ENCODE measurements around the gene IMMP2L. TPM values are rescaled to one million over a fixed set of nuclear protein-coding genes. Genes with fewer than 3 reads are reported as not detected.
"Not testable (repeated sequence)": the region's sequence is repeated elsewhere in the genome, so short reads cannot be mapped to it uniquely, and the experiment has no call there.

IMMP2L gene
- total RNA-seq, 2 experiments from 2014 or later = 5.2 to 6.5 TPM

- no peaks in the 10 kb centered on the region for H3K36me3 Mint-ChIP-seq (ENCODE audit: low read depth)
- H3K27ac Mint-ChIP-seq = no peak overlapping the region
- DNase-seq = no peak
- H3K27me3 Mint-ChIP-seq = no peaks in the 10 kb centered on the region
- H3K4me3 Mint-ChIP-seq = no peak overlapping the region
- no peaks in the 10 kb centered on the region for H3K4me1 Mint-ChIP-seq
- ChIA-PET CTCF (no interaction called here), POLR2A (no interaction called here)
- H3K9me3 Mint-ChIP-seq = no peaks in the 10 kb centered on the region
These were observed 102.5 kb downstream of the IMMP2L start for GRCh38 chr7:111459757-111460280.

GRCh38 chr7:111459065-111459756 lies 103.1 kb downstream of the IMMP2L start:
- ChIA-PET CTCF (no interaction called here), POLR2A (no interaction called here)
- Mint-ChIP-seq H3K27me3 (no peaks in the 10 kb centered on the region), H3K4me3 (no peak overlapping the region), H3K36me3 (ENCODE audit: low read depth) (no peaks in the 10 kb centered on the region), H3K9me3 (no peaks in the 10 kb centered on the region), H3K4me1 (no peaks in the 10 kb centered on the region), H3K27ac (no peak overlapping the region)
- no peak for DNase-seq

GRCh38 chr7:111450705-111451104 lies 111.6 kb downstream of the IMMP2L start:
- H3K4me3 Mint-ChIP-seq; DNase-seq; CTCF ChIA-PET; H3K4me1 Mint-ChIP-seq; H3K9me3 Mint-ChIP-seq; POLR2A ChIA-PET; H3K36me3 Mint-ChIP-seq (ENCODE audit: low read depth); H3K27me3 Mint-ChIP-seq; H3K27ac Mint-ChIP-seq: not testable (repeated sequence)

GRCh38 chr7:111447502-111447901 lies 114.8 kb downstream of the IMMP2L start:
- CTCF ChIA-PET; H3K27me3 Mint-ChIP-seq; H3K9me3 Mint-ChIP-seq; H3K36me3 Mint-ChIP-seq (ENCODE audit: low read depth); H3K27ac Mint-ChIP-seq; POLR2A ChIA-PET; H3K4me1 Mint-ChIP-seq; H3K4me3 Mint-ChIP-seq; DNase-seq: not testable (repeated sequence)

GRCh38 chr7:111439977-111440376 lies 122.3 kb downstream of the IMMP2L start:
- Mint-ChIP-seq H3K9me3 (peaks cover 4% of the 10 kb centered on the region), H3K27ac (no peak overlapping the region), H3K36me3 (ENCODE audit: low read depth) (no peaks in the 10 kb centered on the region), H3K27me3 (no peaks in the 10 kb centered on the region), H3K4me1 (no peaks in the 10 kb centered on the region), H3K4me3 (no peak overlapping the region)
- DNase-seq = no peak
- ChIA-PET POLR2A (no interaction called here), CTCF (no interaction called here)

- H3K36me3 Mint-ChIP-seq (ENCODE audit: low read depth) = no peaks in the 10 kb centered on the region
- H3K27ac Mint-ChIP-seq = no peak overlapping the region
- POLR2A ChIA-PET = no interaction called here
- no peaks in the 10 kb centered on the region for H3K4me1 Mint-ChIP-seq
- no peak for DNase-seq
- peaks cover 4% of the 10 kb centered on the region for H3K9me3 Mint-ChIP-seq
- H3K27me3 Mint-ChIP-seq = no peaks in the 10 kb centered on the region
- H3K4me3 Mint-ChIP-seq = no peak overlapping the region
- CTCF ChIA-PET = interaction anchor here (0.7 kb wide), 1 partner anchor 80 kb away, joined by 3 read pairs; no protein-coding TSS in a partner anchor
These were observed 123.7 kb downstream of the IMMP2L start for GRCh38 chr7:111438369-111439289.

GRCh38 chr7:111437736-111438135 lies 124.6 kb downstream of the IMMP2L start:
- no peaks in the 10 kb centered on the region for H3K36me3 Mint-ChIP-seq (ENCODE audit: low read depth)
- H3K27ac Mint-ChIP-seq = no peak overlapping the region
- no peaks in the 10 kb centered on the region for H3K27me3 Mint-ChIP-seq
- ChIA-PET POLR2A (no interaction called here), CTCF (no interaction called here)
- peaks cover 7% of the 10 kb centered on the region for H3K9me3 Mint-ChIP-seq
- no peaks in the 10 kb centered on the region for H3K4me1 Mint-ChIP-seq
- no peak overlapping the region for H3K4me3 Mint-ChIP-seq
- no peak for DNase-seq

- no peak overlapping the region for H3K27ac Mint-ChIP-seq
These were observed 125.7 kb downstream of the IMMP2L start for GRCh38 chr7:111436608-111437007.

GRCh38 chr7:111433426-111433825 lies 128.9 kb downstream of the IMMP2L start:
- H3K9me3 Mint-ChIP-seq = peaks cover 5% of the 10 kb centered on the region
- no peaks in the 10 kb centered on the region for H3K36me3 Mint-ChIP-seq (ENCODE audit: low read depth)
- no peaks in the 10 kb centered on the region for H3K4me1 Mint-ChIP-seq
- no peaks in the 10 kb centered on the region for H3K27me3 Mint-ChIP-seq
- DNase-seq = no peak
- POLR2A ChIA-PET = no interaction called here
- no peak overlapping the region for H3K27ac Mint-ChIP-seq
- CTCF ChIA-PET = no interaction called here
- H3K4me3 Mint-ChIP-seq = no peak overlapping the region

More at GRCh38 chr7:111436608-111437007, 125.7 kb downstream of the IMMP2L start:
- DNase-seq = no peak
- H3K4me3 Mint-ChIP-seq = no peak overlapping the region
- no peaks in the 10 kb centered on the region for H3K27me3 Mint-ChIP-seq
- H3K36me3 Mint-ChIP-seq (ENCODE audit: low read depth) = no peaks in the 10 kb centered on the region
- peaks cover 7% of the 10 kb centered on the region for H3K9me3 Mint-ChIP-seq
- ChIA-PET CTCF (no interaction called here), POLR2A (no interaction called here)
- H3K4me1 Mint-ChIP-seq = no peaks in the 10 kb centered on the region

GRCh38 chr7:111429781-111430180 lies 132.5 kb downstream of the IMMP2L start:
- H3K4me3 Mint-ChIP-seq = no peak overlapping the region
- CTCF ChIA-PET = no interaction called here

GRCh38 chr7:111424768-111425167 lies 137.5 kb downstream of the IMMP2L start:
- Mint-ChIP-seq H3K9me3 (no peaks in the 10 kb centered on the region), H3K4me3 (no peak overlapping the region), H3K27ac (no peak overlapping the region), H3K27me3 (no peaks in the 10 kb centered on the region), H3K36me3 (ENCODE audit: low read depth) (no peaks in the 10 kb centered on the region), H3K4me1 (no peaks in the 10 kb centered on the region)
- DNase-seq = no peak
- ChIA-PET CTCF (no interaction called here), POLR2A (no interaction called here)

More at GRCh38 chr7:111429781-111430180, 132.5 kb downstream of the IMMP2L start:
- H3K27me3 Mint-ChIP-seq = no peaks in the 10 kb centered on the region
- H3K4me1 Mint-ChIP-seq = no peaks in the 10 kb centered on the region
- H3K9me3 Mint-ChIP-seq = peaks cover 3% of the 10 kb centered on the region
- POLR2A ChIA-PET = no interaction called here
- no peak for DNase-seq
- no peaks in the 10 kb centered on the region for H3K36me3 Mint-ChIP-seq (ENCODE audit: low read depth)
- no peak overlapping the region for H3K27ac Mint-ChIP-seq

GRCh38 chr7:111414374-111414773 lies 147.9 kb downstream of the IMMP2L start:
- no peaks in the 10 kb centered on the region for H3K4me1 Mint-ChIP-seq
- no peak overlapping the region for H3K27ac Mint-ChIP-seq
- no peaks in the 10 kb centered on the region for H3K36me3 Mint-ChIP-seq (ENCODE audit: low read depth)
- ChIA-PET CTCF (no interaction called here), POLR2A (no interaction called here)
- no peak overlapping the region for H3K4me3 Mint-ChIP-seq
- no peaks in the 10 kb centered on the region for H3K27me3 Mint-ChIP-seq
- no peaks in the 10 kb centered on the region for H3K9me3 Mint-ChIP-seq
- DNase-seq = no peak

- Mint-ChIP-seq H3K4me3 (no peak overlapping the region), H3K36me3 (ENCODE audit: low read depth) (no peaks in the 10 kb centered on the region), H3K27ac (no peak overlapping the region), H3K4me1 (no peaks in the 10 kb centered on the region), H3K9me3 (no peaks in the 10 kb centered on the region), H3K27me3 (no peaks in the 10 kb centered on the region)
- DNase-seq = no peak
- POLR2A ChIA-PET = interaction anchor here (0.6 kb wide), 1 partner anchor 973 kb away, joined by 3 read pairs; no protein-coding TSS in a partner anchor
- CTCF ChIA-PET = no interaction called here
These were observed 148.6 kb downstream of the IMMP2L start for GRCh38 chr7:111413739-111414138.

All from activated CD4-positive, alpha-beta T cell treated with anti-CD3 and anti-CD28 coated beads, Interleukin-2, amount 10 ng/mL, durations not matched to agents 7 days and 5 days (primary cell).